GM23338 (cell line): ENCODE measurements around the gene GALNT1. TPM values are rescaled to one million over a fixed set of nuclear protein-coding genes. Genes with fewer than 3 reads are reported as not detected.

Experiments used
- ATAC-seq: fragments of 200-7000 bp; cut with Tn5 transposase; 3 replicates; pipeline ENCODE4 v1.9.1; 2020
- DNase-seq: peaks from one replicate; pipeline ENCODE4 v3.0.0-alpha.2; 2015; ENCODE audit warnings: low spot score
- H2AFZ ChIP-seq: fragments of 200-600 bp; sonication (generic); 2 replicates; pipeline ENCODE4 v1.8.0; 2016; ENCODE audit warnings: antibody characterized with exemption, mild to moderate bottlenecking, moderate library complexity
- H3F3A ChIP-seq: fragments of 200-600 bp; sonication (generic); replicated peaks from 2 replicates; pipeline ENCODE4 v1.8.0; 2017; ENCODE audit warnings: antibody characterized with exemption, mixed run types, low read depth
- H3K27ac ChIP-seq: fragments of 200-600 bp; sonication (generic); 2 replicates; pipeline ENCODE4 v1.6.1; 2016; ENCODE audit warnings: low read depth
- H3K27me3 ChIP-seq: fragments of 200-600 bp; sonication (generic); 2 replicates; pipeline ENCODE4 v1.8.0; 2016; ENCODE audit warnings: mild to moderate bottlenecking, mixed run types, moderate library complexity; ENCODE audit not compliant: insufficient read depth
- H3K36me3 ChIP-seq: fragments of 200-600 bp; sonication (generic); 2 replicates; pipeline ENCODE4 v1.8.0; 2016; ENCODE audit warnings: mild to moderate bottlenecking; ENCODE audit not compliant: insufficient read depth
- H3K4me1 ChIP-seq: fragments of 200-600 bp; sonication (generic); 2 replicates; pipeline ENCODE4 v1.8.0; 2016; ENCODE audit warnings: mild to moderate bottlenecking, moderate library complexity; ENCODE audit not compliant: insufficient read depth
- H3K4me2 ChIP-seq: fragments of 200-600 bp; sonication (generic); 2 replicates; pipeline ENCODE4 v1.7.1; 2017; ENCODE audit warnings: mixed run types
- H3K4me3 ChIP-seq: fragments of 200-600 bp; sonication (generic); 2 replicates; pipeline ENCODE4 v1.6.1; 2016; ENCODE audit warnings: mixed run types
- H3K79me2 ChIP-seq: fragments of 200-600 bp; sonication (generic); replicated peaks from 2 replicates; pipeline ENCODE4 v1.8.0; 2017; ENCODE audit warnings: mild to moderate bottlenecking; ENCODE audit not compliant: insufficient read depth
- H3K9me2 ChIP-seq: fragments of 200-600 bp; sonication (generic); 2 replicates; pipeline ENCODE4 v1.8.0; 2017; ENCODE audit not compliant: insufficient read depth
- H4K20me1 ChIP-seq: fragments of 200-600 bp; sonication (generic); replicated peaks from 2 replicates; pipeline ENCODE4 v1.8.0; 2017; ENCODE audit warnings: mild to moderate bottlenecking; ENCODE audit not compliant: insufficient read depth
- H3K27ac Mint-ChIP-seq: 2 replicates; pipeline ENCODE4 v1.8.0; 2020; ENCODE audit warnings: inconsistent platforms, mild to moderate bottlenecking, moderate library complexity, mixed read lengths
- H3K27me3 Mint-ChIP-seq: 3 replicates; pipeline ENCODE4 v1.8.0; 2022; ENCODE audit warnings: low read depth, mild to moderate bottlenecking, moderate library complexity, mixed read lengths, inconsistent platforms; ENCODE audit not compliant: insufficient read depth, poor library complexity
- H3K36me3 Mint-ChIP-seq: 3 replicates; pipeline ENCODE4 v1.8.0; 2021; ENCODE audit warnings: low read depth, mild to moderate bottlenecking, inconsistent platforms, moderate library complexity, mixed read lengths
- H3K4me1 Mint-ChIP-seq: 3 replicates; pipeline ENCODE4 v1.8.0; 2020; ENCODE audit warnings: mild to moderate bottlenecking, inconsistent platforms, mixed read lengths
- H3K4me3 Mint-ChIP-seq: 3 replicates; pipeline ENCODE4 v1.8.0; 2021; ENCODE audit warnings: moderate library complexity, mild to moderate bottlenecking, inconsistent platforms, mixed read lengths
- H3K9me3 Mint-ChIP-seq: 3 replicates; pipeline ENCODE4 v1.8.0; 2020; ENCODE audit warnings: moderate library complexity, mild to moderate bottlenecking, inconsistent platforms, mixed read lengths
- CREB1 ChIP-seq: fragments of 250-450 bp; sonication (Bioruptor Pico); IDR thresholded peaks from 2 replicates; pipeline ENCODE4 v1.5.0; 2020; ENCODE audit warnings: low read depth, mild to moderate bottlenecking, moderate library complexity
- EZH2 ChIP-seq: fragments of 200-600 bp; sonication (generic); IDR thresholded peaks from one replicate; pipeline ENCODE4 v1.8.0; 2017; ENCODE audit warnings: antibody characterized with exemption, mild to moderate bottlenecking, low read depth; ENCODE audit not compliant: unreplicated experiment
- EZH2phosphoT487 ChIP-seq: fragments of 200-600 bp; sonication (generic); IDR thresholded peaks from one replicate; pipeline ENCODE4 v1.8.1; 2018; ENCODE audit warnings: antibody characterized with exemption; ENCODE audit not compliant: unreplicated experiment
- JUNB ChIP-seq: IDR thresholded peaks from one replicate; pipeline ENCODE4 v1.6.1; 2016; ENCODE audit warnings: antibody characterized with exemption; ENCODE audit not compliant: unreplicated experiment
- POLR2AphosphoS5 ChIP-seq: IDR thresholded peaks from 2 replicates; pipeline ENCODE4 v1.6.1; 2016; ENCODE audit warnings: antibody characterized with exemption, low read depth
- STAT1 ChIP-seq: IDR thresholded peaks from one replicate; pipeline ENCODE4 v1.6.1; 2016; ENCODE audit warnings: antibody characterized with exemption; ENCODE audit not compliant: unreplicated experiment
- ZNF331 ChIP-seq: fragments of 250-450 bp; sonication (Bioruptor Pico); IDR thresholded peaks from 2 replicates; pipeline ENCODE4 v1.5.0; 2020; ENCODE audit warnings: low read depth, mild to moderate bottlenecking, moderate library complexity
- polyA plus RNA-seq: library from polyadenylated mRNA; unstranded; fragments of >200 nt; fragmentation: Nextera tagmentation; extraction: Ambion mirVana; gene quantifications from 2 replicates; pipeline ENCODE4 v1.2.1, GENCODE V29; 2016
- total RNA-seq: library from RNA; depleted of rRNA; stranded (reverse); fragments of >200 nt; shearing (Covaris generic); gene quantifications from 2 replicates; pipeline ENCODE4 v1.2.3, GENCODE V29; 2014
- TF ChIP-seq, protein P1 (sequence below): IDR thresholded peaks from one replicate; pipeline ENCODE4 v1.6.1; 2018; ENCODE audit warnings: antibody characterized with exemption; ENCODE audit not compliant: unreplicated experiment
- TF ChIP-seq, protein P2 (sequence below): IDR thresholded peaks from 2 replicates; pipeline ENCODE4 v1.6.1; 2016; ENCODE audit warnings: antibody characterized with exemption

GALNT1 gene
- total and polyA plus RNA-seq, 2 experiments from 2014 or later, result 37.4 to 60.8 TPM

DNA sequence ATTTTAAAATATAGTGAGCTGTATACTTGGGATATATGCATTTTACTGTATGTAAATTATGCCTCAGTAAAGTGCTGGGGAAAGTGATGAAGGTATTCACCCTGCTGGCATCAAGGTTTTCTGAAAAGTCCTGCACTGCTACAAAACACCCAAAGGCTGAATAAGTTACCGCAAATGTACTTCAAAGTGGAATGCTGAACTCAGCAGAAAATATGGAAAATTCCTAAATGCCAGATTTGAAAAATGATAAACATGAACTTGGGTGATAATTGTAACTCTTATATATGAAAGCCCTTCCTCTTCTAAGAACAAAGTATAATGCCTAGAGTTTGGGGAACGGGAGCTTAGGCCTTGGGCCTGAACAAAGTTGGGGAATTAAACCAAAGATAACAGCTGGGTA lies 133.0 kb downstream of the GALNT1 start (continued):
- TF ChIP-seq, protein P1, sequence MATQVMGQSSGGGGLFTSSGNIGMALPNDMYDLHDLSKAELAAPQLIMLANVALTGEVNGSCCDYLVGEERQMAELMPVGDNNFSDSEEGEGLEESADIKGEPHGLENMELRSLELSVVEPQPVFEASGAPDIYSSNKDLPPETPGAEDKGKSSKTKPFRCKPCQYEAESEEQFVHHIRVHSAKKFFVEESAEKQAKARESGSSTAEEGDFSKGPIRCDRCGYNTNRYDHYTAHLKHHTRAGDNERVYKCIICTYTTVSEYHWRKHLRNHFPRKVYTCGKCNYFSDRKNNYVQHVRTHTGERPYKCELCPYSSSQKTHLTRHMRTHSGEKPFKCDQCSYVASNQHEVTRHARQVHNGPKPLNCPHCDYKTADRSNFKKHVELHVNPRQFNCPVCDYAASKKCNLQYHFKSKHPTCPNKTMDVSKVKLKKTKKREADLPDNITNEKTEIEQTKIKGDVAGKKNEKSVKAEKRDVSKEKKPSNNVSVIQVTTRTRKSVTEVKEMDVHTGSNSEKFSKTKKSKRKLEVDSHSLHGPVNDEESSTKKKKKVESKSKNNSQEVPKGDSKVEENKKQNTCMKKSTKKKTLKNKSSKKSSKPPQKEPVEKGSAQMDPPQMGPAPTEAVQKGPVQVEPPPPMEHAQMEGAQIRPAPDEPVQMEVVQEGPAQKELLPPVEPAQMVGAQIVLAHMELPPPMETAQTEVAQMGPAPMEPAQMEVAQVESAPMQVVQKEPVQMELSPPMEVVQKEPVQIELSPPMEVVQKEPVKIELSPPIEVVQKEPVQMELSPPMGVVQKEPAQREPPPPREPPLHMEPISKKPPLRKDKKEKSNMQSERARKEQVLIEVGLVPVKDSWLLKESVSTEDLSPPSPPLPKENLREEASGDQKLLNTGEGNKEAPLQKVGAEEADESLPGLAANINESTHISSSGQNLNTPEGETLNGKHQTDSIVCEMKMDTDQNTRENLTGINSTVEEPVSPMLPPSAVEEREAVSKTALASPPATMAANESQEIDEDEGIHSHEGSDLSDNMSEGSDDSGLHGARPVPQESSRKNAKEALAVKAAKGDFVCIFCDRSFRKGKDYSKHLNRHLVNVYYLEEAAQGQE, result no peak
- TF ChIP-seq STAT1 (no peak), EZH2phosphoT487 (no peak)

- no peak overlapping the region for H3K27ac ChIP-seq
- H3K9me3 Mint-ChIP-seq, result peaks cover 25% of the 10 kb centered on the region; the same call in 2 of the 3 replicates
- H3F3A ChIP-seq, result no peaks in the 10 kb centered on the region
- no peak overlapping the region for H3K4me3 Mint-ChIP-seq
- no peaks in the 10 kb centered on the region; the same call in 1 of the 2 replicates for H3K36me3 ChIP-seq
- no peak overlapping the region for H3K27ac Mint-ChIP-seq
- no peaks in the 10 kb centered on the region for H3K79me2 ChIP-seq
- ATAC-seq, result no peak
- peaks cover 7% of the 10 kb centered on the region for H3K27me3 Mint-ChIP-seq
- H3K4me2 ChIP-seq, result no peak overlapping the region
- no peak overlapping the region for H3K4me3 ChIP-seq
- 0 out of 2 replicates have a peak, but pooled peaks cover 4% of the 10 kb centered on the region for H3K9me2 ChIP-seq
- DNase-seq, result no peak
- H3K4me1 Mint-ChIP-seq, result no peaks in the 10 kb centered on the region
- H3K4me1 ChIP-seq, result no peaks in the 10 kb centered on the region
- no peaks in the 10 kb centered on the region for H3K27me3 ChIP-seq
- peaks cover 15% of the 10 kb centered on the region; the same call in 2 of the 3 replicates for H3K36me3 Mint-ChIP-seq
- H4K20me1 ChIP-seq, result no peaks in the 10 kb centered on the region
- no peak overlapping the region for H2AFZ ChIP-seq
- no peak for TF ChIP-seq CREB1 (CRISPR knock-in tag)
- TF ChIP-seq, protein P1, result no peak
- TF ChIP-seq, protein P2, sequence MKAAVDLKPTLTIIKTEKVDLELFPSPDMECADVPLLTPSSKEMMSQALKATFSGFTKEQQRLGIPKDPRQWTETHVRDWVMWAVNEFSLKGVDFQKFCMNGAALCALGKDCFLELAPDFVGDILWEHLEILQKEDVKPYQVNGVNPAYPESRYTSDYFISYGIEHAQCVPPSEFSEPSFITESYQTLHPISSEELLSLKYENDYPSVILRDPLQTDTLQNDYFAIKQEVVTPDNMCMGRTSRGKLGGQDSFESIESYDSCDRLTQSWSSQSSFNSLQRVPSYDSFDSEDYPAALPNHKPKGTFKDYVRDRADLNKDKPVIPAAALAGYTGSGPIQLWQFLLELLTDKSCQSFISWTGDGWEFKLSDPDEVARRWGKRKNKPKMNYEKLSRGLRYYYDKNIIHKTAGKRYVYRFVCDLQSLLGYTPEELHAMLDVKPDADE, result no peak
- no peak for TF ChIP-seq EZH2
- TF ChIP-seq JUNB, result no peak
- no peak for TF ChIP-seq EZH2phosphoT487
- no peak for TF ChIP-seq STAT1
- no peak for TF ChIP-seq ZNF331 (CRISPR knock-in tag)
- TF ChIP-seq POLR2AphosphoS5, result no peak
Measured at GRCh38 chr18:35715139-35715538, 133.6 kb downstream of the GALNT1 start.
